ENCODE data around the gene LRRC51.
"Not testable (repeated sequence)": the region's sequence is repeated elsewhere in the genome, so short reads cannot be mapped to it uniquely, and the experiment has no call there.

LRRC51 gene

GRCh38 chr11:72141066-72141465 is 60.4 kb downstream of the LRRC51 start:
- DNase-seq, result no peak

- DNase-seq, result not testable (repeated sequence)
These were observed 61.4 kb downstream of the LRRC51 start for GRCh38 chr11:72142086-72142485.

- not testable (repeated sequence) for DNase-seq
These were observed 61.9 kb downstream of the LRRC51 start for GRCh38 chr11:72142543-72142942.

GRCh38 chr11:72144807-72145565 is 64.3 kb downstream of the LRRC51 start:
- DNase-seq, result no peak

Data from SIG-M5 (cell line).